Pancreas (tissue), 10 donors: ENCODE data around the gene HS3ST4. TPM values are rescaled to one million over a fixed set of nuclear protein-coding genes. Genes with fewer than 3 reads are reported as not detected.

Source experiments
- ATAC-seq, 4 donors: fragments of 200-7000 bp; cut with Tn5 transposase; one replicate each; pipeline versions ENCODE4 v1.8.0 to v1.9.1; 2020; ENCODE audit warnings: mild to moderate bottlenecking in 4 of 4, moderate library complexity in 4 of 4
- DNase-seq, 6 donors: peaks; one replicate each; pipeline ENCODE4 v3.0.0-alpha.2; 2020
- FAIRE-seq: peaks from 2 replicates; lab custom pipeline; 2012; peaks lifted over from hg19 to GRCh38; lab: Jason Lieb, UNC
- H3K27ac ChIP-seq, 4 donors: fragments of 200-600 bp; sonication (generic); 1 replicate in 3 of 4; 2 replicates in 1 of 4; pipeline versions ENCODE4 v1.5.0 to v1.8.0; 2020
- H3K27me3 ChIP-seq, 4 donors: fragments of 200-600 bp; one replicate each; pipeline ENCODE4 v1.8.0; 2021
- H3K36me3 ChIP-seq, 3 donors: fragments of 200-600 bp; sonication (generic) in 1 of 3; one replicate each; pipeline versions ENCODE4 v1.5.0 to v1.8.0; 2020 to 2021
- H3K4me1 ChIP-seq, 3 donors: fragments of 200-600 bp; one replicate each; pipeline ENCODE4 v1.8.0; 2021
- H3K4me3 ChIP-seq, 4 donors: fragments of 200-600 bp; sonication (generic) in 2 of 4; one replicate each; pipeline versions ENCODE4 v1.5.0 to v1.8.0; 2020 to 2021
- H3K9me3 ChIP-seq, 4 donors: fragments of 200-600 bp; one replicate each; pipeline ENCODE4 v1.8.0; 2021
- WGBS, 2 donors: extraction: QIAGEN DNeasy Blood & Tissue Kit; methylation state at CpG; one replicate each; pipeline ENCODE4 v1.1.7; 2013; 5-methylcytosine and 5-hydroxymethylcytosine counted together
- intact Hi-C, 3 donors: fragments of 100-400 bp; cut with DNase I; formaldehyde crosslinking; loops; one replicate each; pipeline versions ENCODE4 v1.11.1 to v1.14.2; 2022
- microRNA-seq, 2 donors: library from miRNA; unstranded; fragments of <30 nt; microRNA quantifications; one replicate each; pipeline versions ENCODE4 to v1.1.0, GENCODE V29; 2019 to 2020
- polyA plus RNA-seq, 2 donors: library from polyadenylated mRNA; stranded (reverse); fragments of 200-250 nt; gene quantifications; one replicate each; pipeline ENCODE4 v1.2.3, GENCODE V29; 2013
- total RNA-seq, 6 donors: library from RNA; stranded (reverse); fragmentation: NEBNext Ultra II Directional in 4 of 6; extraction: Animal tissue kit (Norgen Biotek cat#: 25700) in 4 of 6; gene quantifications; one replicate each; pipeline versions ENCODE4 v1.2.1 to v1.2.4, GENCODE V29; 2021 to 2023
- TF ChIP-seq, protein P1 (sequence below), 4 donors: fragments of 200-600 bp; sonication (generic) in 3 of 4; IDR thresholded peaks; one replicate each; pipeline versions ENCODE4 v1.5.0 to v1.8.0; 2021; ENCODE audit warnings: antibody characterized with exemption in 4 of 4
- donor health status: healthy with polysubstance abuse.
- donor health status: DM: no; HTN: no; CAD: no; lungs with moderate emphysema.
- donor health status: DM: no; HTN: no; CAD: no.
- donor health status: control.
- donor health status: control.
- donor health status: Bipolar disorder and iron deficiency.
- donor health status: DM: yes; HTN: yes; CAD: no.
- donor health status: DM: no; HTN: no; CAD: no.
- donor health status: DM: no; HTN: no; CAD: no.
- donor health status: DM: yes; HTN: yes; CAD: no.

Gene HS3ST4
- total and polyA plus RNA-seq, 8 donors: 0.05 to 0.19 TPM; not detected in 6

DNA sequence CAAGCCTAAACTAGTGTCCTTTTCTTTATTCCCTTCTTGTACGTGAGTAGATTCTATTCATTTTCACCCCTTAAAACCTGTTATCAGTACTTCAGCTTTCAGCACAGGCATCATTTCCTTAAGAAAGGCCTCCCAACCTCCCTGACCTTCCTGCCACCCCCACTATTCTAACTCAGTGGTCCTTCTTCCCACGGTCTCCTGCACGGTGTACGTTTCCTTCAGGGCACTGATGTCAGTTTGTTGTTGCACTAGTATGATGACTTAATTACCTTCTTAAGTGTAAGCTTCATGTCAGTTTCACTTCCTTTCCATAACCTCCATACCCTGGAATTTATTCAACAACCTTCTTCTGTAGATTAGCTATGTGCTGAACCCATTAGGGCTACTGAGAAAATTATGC is 484.2 kb downstream of the HS3ST4 start:
- FAIRE-seq: no peak
- no peak for ATAC-seq
- no peak for DNase-seq

DNA sequence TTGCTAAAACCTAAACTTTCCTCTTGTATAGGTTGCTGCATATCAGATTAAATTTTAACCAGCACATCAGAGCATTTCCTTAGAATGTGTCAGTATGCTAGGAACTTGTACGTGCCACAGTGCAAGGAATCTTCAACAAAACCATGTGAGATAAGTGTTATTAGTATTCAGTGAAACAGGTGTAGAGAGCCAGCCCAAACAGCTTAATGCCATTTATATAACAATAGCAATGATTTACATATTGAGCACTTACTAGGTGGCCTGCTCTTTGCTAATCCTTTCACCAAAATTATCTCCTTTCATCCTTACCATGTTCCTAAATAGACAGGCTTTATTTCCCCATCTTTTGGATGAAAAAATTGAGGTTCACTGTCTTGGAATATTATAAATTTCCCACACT is 485.7 kb downstream of the HS3ST4 start:
- Histone ChIP-seq H3K27ac (no peak overlapping the region), H3K4me1 (no peaks in the 10 kb centered on the region), H3K9me3 (no peaks in the 10 kb centered on the region), H3K36me3 (no peaks in the 10 kb centered on the region), H3K27me3 (no peaks in the 10 kb centered on the region), H3K4me3 (no peak overlapping the region)
- intact Hi-C loops: no loop called here
- WGBS, 2 donors: 13 to 17% methylated on average over 1 of the region's 1 CpG
- ATAC-seq: no peak
- FAIRE-seq: no peak
- DNase-seq: no peak
- TF ChIP-seq, protein P1, sequence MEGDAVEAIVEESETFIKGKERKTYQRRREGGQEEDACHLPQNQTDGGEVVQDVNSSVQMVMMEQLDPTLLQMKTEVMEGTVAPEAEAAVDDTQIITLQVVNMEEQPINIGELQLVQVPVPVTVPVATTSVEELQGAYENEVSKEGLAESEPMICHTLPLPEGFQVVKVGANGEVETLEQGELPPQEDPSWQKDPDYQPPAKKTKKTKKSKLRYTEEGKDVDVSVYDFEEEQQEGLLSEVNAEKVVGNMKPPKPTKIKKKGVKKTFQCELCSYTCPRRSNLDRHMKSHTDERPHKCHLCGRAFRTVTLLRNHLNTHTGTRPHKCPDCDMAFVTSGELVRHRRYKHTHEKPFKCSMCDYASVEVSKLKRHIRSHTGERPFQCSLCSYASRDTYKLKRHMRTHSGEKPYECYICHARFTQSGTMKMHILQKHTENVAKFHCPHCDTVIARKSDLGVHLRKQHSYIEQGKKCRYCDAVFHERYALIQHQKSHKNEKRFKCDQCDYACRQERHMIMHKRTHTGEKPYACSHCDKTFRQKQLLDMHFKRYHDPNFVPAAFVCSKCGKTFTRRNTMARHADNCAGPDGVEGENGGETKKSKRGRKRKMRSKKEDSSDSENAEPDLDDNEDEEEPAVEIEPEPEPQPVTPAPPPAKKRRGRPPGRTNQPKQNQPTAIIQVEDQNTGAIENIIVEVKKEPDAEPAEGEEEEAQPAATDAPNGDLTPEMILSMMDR (IDR thresholded peaks at IDR 0.05): no peak

More for the DNA sequence above, 484.2 kb downstream of the HS3ST4 start:
- TF ChIP-seq, protein P1 (IDR thresholded peaks at IDR 0.05): no peak
- H3K27me3 ChIP-seq: no peaks in the 10 kb centered on the region
- H3K4me3 ChIP-seq: no peak overlapping the region
- no peaks in the 10 kb centered on the region for H3K36me3 ChIP-seq
- intact Hi-C loops: no loop called here
- no peak overlapping the region for H3K27ac ChIP-seq
- 38 to 52% methylated on average over 4 of the region's 4 CpGs for WGBS, 2 donors
- no peaks in the 10 kb centered on the region for H3K9me3 ChIP-seq
- no peaks in the 10 kb centered on the region for H3K4me1 ChIP-seq

- ATAC-seq (no peak), DNase-seq (no peak), FAIRE-seq (no peak)
- no peak overlapping the region for H3K4me3 ChIP-seq
- TF ChIP-seq, protein P1 (IDR thresholded peaks at IDR 0.05): no peak
- no peak overlapping the region for H3K27ac ChIP-seq
- no peaks in the 10 kb centered on the region for H3K27me3 ChIP-seq
- 58 to 80% methylated on average over 6 of the region's 6 CpGs for WGBS, 2 donors
- intact Hi-C loops: no loop called here
- H3K4me1 ChIP-seq: no peaks in the 10 kb centered on the region
- no peaks in the 10 kb centered on the region for H3K36me3 ChIP-seq
- no peaks in the 10 kb centered on the region for H3K9me3 ChIP-seq
Observed at GRCh38 chr16:26178298-26178697, 486.5 kb downstream of the HS3ST4 start.

DNA sequence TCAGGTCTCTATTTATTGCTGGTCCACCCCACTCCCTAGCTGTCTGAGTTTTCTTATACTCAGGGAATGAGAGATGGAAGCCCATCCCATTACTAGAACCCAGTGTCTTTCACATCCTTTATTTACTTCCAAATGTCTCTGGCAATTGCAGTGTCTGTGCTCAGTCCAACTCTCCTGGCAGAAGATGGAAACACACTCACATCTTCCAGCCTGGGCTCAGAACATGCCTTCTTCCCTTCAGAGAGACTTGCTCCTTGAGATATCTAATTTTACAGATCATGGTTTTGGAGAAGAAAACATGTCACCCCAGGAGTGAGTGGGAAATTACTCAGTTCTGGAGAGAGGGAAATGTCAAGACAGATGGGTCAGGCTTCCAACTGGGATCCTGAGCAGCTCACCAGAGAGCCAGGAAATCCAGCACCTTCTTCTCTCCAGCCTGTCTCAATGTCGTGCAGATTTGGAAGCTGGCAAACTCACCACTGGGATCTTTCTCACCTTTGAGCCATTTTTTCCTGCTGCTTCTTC is 494.4 kb downstream of the HS3ST4 start:
- H3K4me3 ChIP-seq: no peak overlapping the region
- intact Hi-C loops: no loop called here
- H3K4me1 ChIP-seq: no peaks in the 10 kb centered on the region
- H3K9me3 ChIP-seq: no peaks in the 10 kb centered on the region
- ATAC-seq (no peak), FAIRE-seq (no peak), DNase-seq (no peak)
- no peak overlapping the region for H3K27ac ChIP-seq
- H3K36me3 ChIP-seq: no peaks in the 10 kb centered on the region
- 39 to 40% methylated on average over 1 of the region's 1 CpG for WGBS, 2 donors
- TF ChIP-seq, protein P1 (IDR thresholded peaks at IDR 0.05): no peak
- H3K27me3 ChIP-seq: peaks cover 0 to 7% (median 0%) of the 10 kb centered on the region in 4 donors

Small RNAs within 50 kb of the gene (microRNA-seq; reads per million reads assigned to microRNA genes)
- 0 reads per million in 2 donors for gene MIR548W
